GM19023 (cell line): Measurements from ENCODE around the gene ANKRD10.

Experiments used
- ATAC-seq: cut with Tn5 transposase; IDR thresholded peaks from one replicate; pipeline ENCODE4 v1.9.1; 2021; ENCODE audit warnings: mild to moderate bottlenecking, moderate library complexity; ENCODE audit not compliant: unreplicated experiment

The ANKRD10 gene

DNA sequence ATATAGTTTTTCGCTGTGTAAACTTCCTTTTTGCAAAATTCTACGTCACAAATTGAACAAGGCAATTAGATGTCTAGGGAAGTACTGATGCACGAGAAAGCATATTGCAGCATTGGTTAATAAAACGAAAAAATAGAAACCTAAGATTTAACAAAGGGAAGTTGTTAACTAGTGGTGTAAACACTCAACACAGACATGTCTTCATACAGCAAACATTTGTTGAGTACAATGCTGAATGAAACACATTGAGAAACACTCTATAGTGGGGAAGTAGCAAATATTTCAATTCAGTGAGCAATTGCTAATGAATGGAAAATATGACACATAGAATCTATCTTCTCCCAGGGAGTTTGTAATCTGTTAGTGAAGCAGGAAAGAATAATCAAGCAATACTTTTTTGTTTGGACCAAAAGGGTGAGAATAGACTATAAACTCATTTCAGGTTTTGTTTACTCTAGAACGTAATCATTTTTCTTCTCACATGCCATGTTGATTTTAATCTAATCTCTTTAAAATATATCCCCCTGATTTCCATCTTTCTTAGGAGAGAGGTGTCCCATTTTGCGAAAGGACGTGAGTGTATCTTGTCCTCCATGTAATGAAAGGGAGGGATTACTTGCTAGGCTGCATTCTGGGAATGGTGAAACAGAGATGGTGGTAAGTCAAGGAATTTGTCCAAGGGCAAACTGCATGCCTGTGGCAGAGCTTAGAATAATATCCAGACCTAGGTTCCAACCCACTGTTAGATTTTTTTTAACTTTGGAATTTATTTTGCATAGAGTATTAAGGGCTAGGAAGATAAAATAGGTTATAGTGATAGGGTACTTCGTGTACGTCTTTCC is 1.7 kb upstream of the ANKRD10 start:
- no peak for ATAC-seq

GRCh38 chr13:110915874-110916206 is 971 bp upstream of the ANKRD10 start:
- ATAC-seq = no peak

DNA sequence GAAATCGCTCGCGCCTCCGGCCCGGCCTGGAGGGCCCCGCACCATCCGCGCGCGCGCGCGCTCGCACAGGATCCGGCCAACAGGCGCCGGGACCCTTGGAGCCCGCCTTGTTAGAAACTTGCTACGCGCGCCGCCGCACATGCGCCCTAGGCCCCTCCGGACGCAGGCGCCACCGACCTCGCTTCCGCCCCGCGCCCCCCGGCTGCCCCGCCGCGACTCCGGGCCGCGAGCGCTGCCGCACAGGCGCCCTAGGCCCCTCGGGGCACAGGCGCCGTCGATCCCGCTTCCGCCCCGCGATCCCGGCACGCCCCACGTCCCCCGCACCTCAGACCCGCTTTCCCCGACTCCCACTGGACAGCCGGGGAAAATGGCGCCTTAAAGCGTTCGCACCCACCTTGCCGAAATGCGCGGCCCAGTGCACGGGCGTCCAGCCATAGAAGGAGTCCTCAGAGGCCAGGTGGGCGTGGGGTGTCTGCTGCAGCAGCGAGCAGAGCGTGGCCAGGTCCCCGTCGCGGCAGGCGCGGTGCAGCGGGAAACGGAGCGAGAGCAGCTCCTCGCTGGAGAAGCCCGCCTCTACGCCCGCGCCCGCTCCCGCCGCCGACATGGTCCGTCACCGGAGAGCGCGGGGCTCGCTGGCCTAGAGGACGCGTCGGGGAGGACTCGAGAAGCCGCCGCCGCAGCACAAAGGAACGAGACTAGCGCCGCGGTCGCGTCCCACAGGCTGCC is 375 bp downstream of the ANKRD10 start:
- peak; percentile 33 for ATAC-seq

GRCh38 chr13:110914081-110914330 is 863 bp downstream of the ANKRD10 start:
- ATAC-seq = no peak

DNA sequence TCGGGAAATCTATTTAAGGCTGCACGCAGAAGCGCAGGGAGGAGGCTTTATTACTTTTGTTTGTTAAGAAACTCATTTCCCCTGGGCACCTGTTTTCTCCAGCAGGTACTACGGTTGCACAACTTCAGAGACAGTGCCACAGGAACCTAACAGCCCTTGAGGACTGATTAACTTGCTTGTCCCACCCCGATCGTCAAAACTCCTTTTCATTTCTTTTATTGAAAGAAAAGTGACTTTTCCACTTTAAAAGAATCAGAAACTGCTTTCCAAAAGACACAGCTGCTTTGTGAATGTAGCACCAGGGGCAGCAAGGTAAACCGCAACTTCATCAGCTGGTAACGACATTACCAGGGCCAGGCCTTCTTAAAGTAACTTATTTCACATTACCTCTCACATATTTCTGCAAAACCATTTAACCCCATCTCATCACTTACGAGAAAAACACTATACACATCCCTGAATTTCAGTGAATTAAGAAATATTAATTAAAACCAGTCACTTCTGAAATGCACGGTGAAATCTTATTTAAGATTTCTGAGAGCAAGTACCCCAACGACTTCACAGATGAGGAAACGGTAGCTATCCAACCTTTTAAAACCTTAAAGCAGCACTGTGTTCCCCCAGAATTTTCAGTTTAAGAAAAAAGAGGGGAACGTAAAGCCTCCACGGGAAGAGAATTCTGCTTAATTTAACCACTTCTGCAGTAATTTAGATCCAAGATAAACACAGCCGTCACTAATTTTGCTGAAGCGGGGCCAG is 1.4 kb downstream of the ANKRD10 start:
- no peak for ATAC-seq

- no peak for ATAC-seq
Observed at GRCh38 chr13:110912651-110913051, 2.2 kb downstream of the ANKRD10 start.

GRCh38 chr13:110911880-110912279 is 3.0 kb downstream of the ANKRD10 start:
- ATAC-seq = no peak

- ATAC-seq = no peak
Observed at GRCh38 chr13:110910013-110910890, 4.6 kb downstream of the ANKRD10 start.

GRCh38 chr13:110907951-110908898 is 6.6 kb downstream of the ANKRD10 start:
- ATAC-seq = no peak

DNA sequence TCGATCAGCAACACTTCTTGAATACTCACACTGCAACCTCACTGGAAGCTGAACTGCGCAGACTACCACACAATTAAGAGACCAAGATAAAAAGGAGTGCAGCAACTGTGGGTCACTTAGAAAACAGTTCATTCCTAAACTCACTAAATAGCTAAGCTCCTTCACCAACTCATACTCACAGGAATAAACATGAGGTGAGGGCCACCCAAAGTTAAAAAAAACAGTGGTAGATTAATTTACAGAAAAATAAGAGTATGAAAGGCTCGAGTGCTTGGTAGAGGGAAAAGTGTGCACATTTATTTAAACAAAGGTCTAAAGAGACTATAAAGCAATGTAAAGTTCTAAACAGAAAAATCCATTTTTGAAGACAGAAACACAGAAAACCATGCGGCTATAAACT is 7.6 kb downstream of the ANKRD10 start:
- ATAC-seq = no peak

DNA sequence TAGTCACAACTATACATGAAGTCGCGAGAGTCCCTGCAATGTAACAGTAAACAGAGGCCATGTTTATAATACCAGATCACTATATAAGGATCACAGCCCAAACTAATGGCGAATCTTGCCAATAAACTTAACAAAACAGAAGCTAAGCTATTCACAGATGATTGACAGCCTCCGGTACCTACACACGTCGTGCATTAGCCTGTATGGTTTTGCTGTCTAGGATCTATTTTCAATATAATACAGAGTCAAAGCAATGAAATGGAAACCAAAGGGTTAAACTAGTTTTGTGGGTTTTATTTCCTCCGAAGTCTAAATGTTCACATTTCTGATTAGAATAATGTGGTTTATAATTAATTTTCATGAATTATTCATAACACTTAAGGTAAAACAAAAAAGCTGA is 10.1 kb downstream of the ANKRD10 start:
- ATAC-seq = no peak

- ATAC-seq = no peak
Observed at GRCh38 chr13:110902370-110902769, 12.5 kb downstream of the ANKRD10 start.

DNA sequence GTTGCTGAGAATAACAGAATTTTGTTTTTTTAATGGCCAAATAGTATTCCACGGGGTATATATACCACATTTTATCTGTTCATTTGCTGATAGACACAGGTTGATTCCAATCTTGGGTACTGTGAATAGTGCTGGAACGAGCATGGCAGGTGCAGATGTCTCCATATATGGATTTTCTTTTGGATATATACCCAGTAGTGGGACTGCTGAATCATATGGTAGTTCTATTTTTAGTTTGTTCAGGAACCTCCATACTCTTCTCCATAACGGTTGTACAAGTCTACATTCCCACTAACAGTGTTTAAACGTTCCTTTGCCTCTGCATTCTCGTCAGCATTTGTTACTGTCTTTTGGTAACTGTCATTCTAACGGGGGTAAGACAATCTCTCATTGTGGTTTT is 17.3 kb downstream of the ANKRD10 start:
- ATAC-seq = no peak

DNA sequence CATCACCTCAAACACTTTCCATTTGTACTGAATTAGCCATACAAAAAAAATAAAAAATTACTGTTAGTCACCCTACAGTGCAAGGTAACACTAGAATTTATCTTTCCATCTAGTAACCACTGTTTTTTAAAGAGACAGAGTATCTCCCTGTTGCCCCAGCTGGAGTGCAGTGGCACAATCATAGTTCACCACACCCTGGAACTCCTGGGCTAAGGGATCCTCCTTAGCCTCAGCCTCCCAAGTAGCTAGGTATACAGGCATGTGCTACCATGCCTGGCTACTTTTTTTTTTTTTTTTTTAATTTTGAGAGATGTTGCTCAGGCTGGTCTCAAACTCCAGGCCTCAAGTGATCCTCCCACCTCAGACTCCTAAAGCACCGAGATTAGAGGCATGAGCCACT is 17.9 kb downstream of the ANKRD10 start:
- no peak for ATAC-seq

DNA sequence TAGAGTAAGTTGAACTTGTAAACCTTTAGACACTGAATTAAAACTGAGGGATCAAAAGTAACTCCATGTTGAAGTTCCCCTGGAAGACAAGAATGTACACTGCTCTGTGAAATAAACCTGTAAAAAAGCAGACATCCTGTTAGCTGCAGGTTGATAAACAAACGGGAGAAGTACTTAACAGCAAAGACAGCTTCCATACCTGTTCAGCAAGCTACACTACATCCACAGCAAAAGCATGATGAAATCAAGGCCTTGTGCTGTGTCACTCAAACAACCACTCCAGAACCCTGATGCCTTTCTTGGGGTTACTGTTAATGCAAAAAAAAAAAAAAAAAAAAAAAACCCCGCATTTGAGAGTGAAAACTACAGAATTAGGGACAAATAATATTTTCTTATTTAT is 20.8 kb downstream of the ANKRD10 start:
- ATAC-seq = no peak

DNA sequence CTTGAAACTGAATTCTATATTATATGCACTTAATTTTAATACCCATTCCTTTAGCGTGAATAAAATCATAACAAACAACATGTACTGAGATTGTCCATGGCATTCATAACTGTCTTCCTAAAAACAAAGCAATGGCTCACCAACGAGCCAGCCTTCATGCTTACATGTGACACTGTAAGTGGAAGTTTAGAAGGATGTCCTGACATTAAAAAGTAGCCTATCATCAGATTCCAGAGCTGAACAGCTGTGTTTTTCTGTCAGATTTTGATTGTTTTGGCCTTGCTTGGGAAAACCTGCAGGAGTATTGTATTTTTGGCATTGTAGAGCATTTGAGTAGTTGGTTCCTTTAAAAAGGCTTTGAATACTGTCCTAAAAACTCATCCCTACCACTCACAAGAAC is 21.3 kb downstream of the ANKRD10 start:
- no peak for ATAC-seq

GRCh38 chr13:110890279-110891165 is 24.3 kb downstream of the ANKRD10 start:
- no peak for ATAC-seq

- ATAC-seq = no peak
Observed at GRCh38 chr13:110888390-110888789, 26.5 kb downstream of the ANKRD10 start.
